Keratinocyte (primary cell): ENCODE data around the gene PECR. TPM values are rescaled to one million over a fixed set of nuclear protein-coding genes. Genes with fewer than 3 reads are reported as not detected.

Experiments
- DNase-seq: peaks from one replicate; pipeline ENCODE4 v3.0.0-alpha.2; 2011; ENCODE audit warnings: low read depth, missing footprints, low spot score
- FAIRE-seq: peaks from 2 replicates; lab custom pipeline; 2011; peaks lifted over from hg19 to GRCh38; lab: Jason Lieb, UNC
- H2AFZ ChIP-seq: 2 replicates; pipeline ENCODE4 v1.6.0; 2012; ENCODE audit warnings: low read length, control low read depth, inconsistent platforms; ENCODE audit not compliant: control insufficient read depth
- H3K27ac ChIP-seq: 2 replicates; pipeline ENCODE4 v1.5.1; 2011; ENCODE audit warnings: low read length; ENCODE audit not compliant: control insufficient read depth, insufficient read depth
- H3K27me3 ChIP-seq: 3 replicates; pipeline ENCODE4 v1.6.0; 2011; ENCODE audit warnings: low read length; ENCODE audit not compliant: control insufficient read depth, insufficient read depth; ENCODE audit errors: extremely low read depth
- H3K36me3 ChIP-seq, 2 experiments: 2 replicates in 1 of 2; 3 replicates in 1 of 2; pipeline ENCODE4 v1.5.1; 2011; ENCODE audit warnings: low read length in 2 of 2, mild to moderate bottlenecking in 1 of 2; ENCODE audit not compliant: control insufficient read depth in 2 of 2, insufficient read depth in 2 of 2; ENCODE audit errors: extremely low read depth in 1 of 2
- H3K4me1 ChIP-seq: 3 replicates; pipeline ENCODE4 v1.5.1; 2011; ENCODE audit warnings: low read length; ENCODE audit not compliant: control insufficient read depth, insufficient read depth; ENCODE audit errors: extremely low read depth
- H3K4me2 ChIP-seq: 3 replicates; pipeline ENCODE4 v1.6.0; 2011; ENCODE audit warnings: low read depth, low read length; ENCODE audit not compliant: control insufficient read depth, insufficient read depth; ENCODE audit errors: extremely low read depth
- H3K4me3 ChIP-seq, 3 experiments: fragments of 200-600 bp in 1 of 3; sonication (generic) in 1 of 3; 2 replicates in 2 of 3; 3 replicates in 1 of 3; pipeline ENCODE4 v1.5.1; 2011 to 2016; ENCODE audit warnings: low read length in 3 of 3, mild to moderate bottlenecking in 3 of 3, control low read depth in 2 of 3, inconsistent platforms in 1 of 3, low read depth in 1 of 3, mixed read lengths in 1 of 3, mixed run types in 1 of 3, moderate library complexity in 1 of 3; ENCODE audit not compliant: control insufficient read depth in 2 of 3, insufficient read depth in 2 of 3; ENCODE audit errors: extremely low read depth in 1 of 3
- H3K79me2 ChIP-seq: 2 replicates; pipeline ENCODE4 v1.6.0; 2012; ENCODE audit warnings: low read length; ENCODE audit not compliant: control insufficient read depth, insufficient read depth
- H3K9ac ChIP-seq: 3 replicates; pipeline ENCODE4 v1.6.0; 2011; ENCODE audit warnings: low read length; ENCODE audit not compliant: control insufficient read depth, insufficient read depth; ENCODE audit errors: extremely low read depth
- H3K9me1 ChIP-seq: 3 replicates; pipeline ENCODE4 v1.6.0; 2011; ENCODE audit warnings: low read length; ENCODE audit not compliant: control insufficient read depth, insufficient read depth; ENCODE audit errors: extremely low read depth
- H3K9me3 ChIP-seq: 2 replicates; pipeline ENCODE4 v1.5.1; 2012; ENCODE audit warnings: low read depth, low read length; ENCODE audit not compliant: control insufficient read depth
- H4K20me1 ChIP-seq: 3 replicates; pipeline ENCODE4 v1.6.0; 2011; ENCODE audit warnings: low read length; ENCODE audit not compliant: control insufficient read depth, insufficient read depth; ENCODE audit errors: extremely low read depth
- CTCF ChIP-seq, 3 experiments: IDR thresholded peaks in 1 of 3; conservative IDR thresholded peaks in 1 of 3; optimal IDR thresholded peaks in 1 of 3; 2 replicates in 2 of 3; 3 replicates in 1 of 3; pipeline versions ENCODE3 to v1.5.1; 2011; ENCODE audit warnings: low read length in 3 of 3, mild to moderate bottlenecking in 3 of 3, moderate library complexity in 2 of 3, control low read depth in 1 of 3, inconsistent platforms in 1 of 3; ENCODE audit not compliant: insufficient read depth in 2 of 3; ENCODE audit errors: extremely low read depth in 1 of 3
- EZH2 ChIP-seq: IDR thresholded peaks from one replicate; pipeline ENCODE4 v1.6.1; 2012; ENCODE audit warnings: inconsistent platforms, mild to moderate bottlenecking, low read length, moderate library complexity
- dilution Hi-C: fragments of 300-500 bp; cut with MboI; formaldehyde crosslinking; loops from one replicate; pipeline ENCODE4 v1.7.0; 2020; ENCODE audit warnings: low sequenced_read_pairs; ENCODE audit not compliant: extremely low pct_ligation_motif_present
- polyA plus RNA-seq, 5 experiments: library from polyadenylated mRNA; depleted of rRNA in 3 of 5; stranded (reverse) in 3 of 5; stranded (forward) in 1 of 5; unstranded in 1 of 5; fragments of >200 nt; gene quantifications; 1 replicate in 1 of 5; 2 replicates in 3 of 5; 3 replicates in 1 of 5; pipeline versions ENCODE4 v1.2.1 to v1.2.3, GENCODE V29; 2011 to 2012; ENCODE audit warnings: missing spikeins in 2 of 5, low read depth in 1 of 5, low replicate concordance in 1 of 5

PECR gene
- polyA plus RNA-seq, 1 donor (not counting 4 experiments of a cell fraction or from before 2014, with no cell fraction given): 12.0 TPM

- no peak overlapping the region for H3K9ac ChIP-seq
- dilution Hi-C loops: no loop called here
- no peak overlapping the region for H3K4me2 ChIP-seq
- H3K4me1 ChIP-seq: no peaks in the 10 kb centered on the region
- H3K9me1 ChIP-seq: no peaks in the 10 kb centered on the region
- no peaks in the 10 kb centered on the region for H3K27me3 ChIP-seq
- no peak for FAIRE-seq
- no peak overlapping the region for H3K4me3 ChIP-seq
- no peak for DNase-seq
- TF ChIP-seq CTCF (optimal IDR thresholded peaks at IDR 0.05 in 1 of 3, IDR thresholded peaks at IDR 0.05 in 1 of 3, conservative IDR thresholded peaks at IDR 0.05 in 1 of 3; ENCODE audit: extremely low read depth in 1 of 3, insufficient read depth in 2 of 3, low read length in 3 of 3) (no peak), EZH2 (no peak)
- no peak overlapping the region for H3K27ac ChIP-seq
- H4K20me1 ChIP-seq: no peaks in the 10 kb centered on the region
- no peaks in the 10 kb centered on the region for H3K36me3 ChIP-seq
- H2AFZ ChIP-seq: no peak overlapping the region
- H3K79me2 ChIP-seq: no peaks in the 10 kb centered on the region
- H3K9me3 ChIP-seq: no peaks in the 10 kb centered on the region
Observed at GRCh38 chr2:216071111-216071851, 10.3 kb downstream of the PECR start.

GRCh38 chr2:216070195-216070594 is 11.4 kb downstream of the PECR start:
- Histone ChIP-seq H3K27ac (no peak overlapping the region), H3K4me3 (no peak overlapping the region), H2AFZ (no peak overlapping the region), H3K9me3 (no peaks in the 10 kb centered on the region), H3K27me3 (no peaks in the 10 kb centered on the region), H3K9me1 (no peaks in the 10 kb centered on the region), H3K9ac (no peak overlapping the region), H3K36me3 (no peaks in the 10 kb centered on the region), H4K20me1 (no peaks in the 10 kb centered on the region), H3K4me1 (no peaks in the 10 kb centered on the region), H3K79me2 (no peaks in the 10 kb centered on the region), H3K4me2 (no peak overlapping the region)
- dilution Hi-C loops: no loop called here
- DNase-seq (no peak), FAIRE-seq (no peak)
- no peak for TF ChIP-seq EZH2
- no peak for TF ChIP-seq CTCF (optimal IDR thresholded peaks at IDR 0.05 in 1 of 3, IDR thresholded peaks at IDR 0.05 in 1 of 3, conservative IDR thresholded peaks at IDR 0.05 in 1 of 3; ENCODE audit: extremely low read depth in 1 of 3, insufficient read depth in 2 of 3, low read length in 3 of 3)
